ENCODE measurements around the gene CCL24.

- TF ChIP-seq CTCF (IDR thresholded peaks at IDR 0.05) (no peak), POLR2A (IDR thresholded peaks at IDR 0.05) (no peak)
Measured at GRCh38 chr7:75854233-75854632, 40.6 kb upstream of the CCL24 start.

Data from body of pancreas (tissue), 4 donors.